HG03025 (cell line): ENCODE data around the gene SMG9.

Experiments used
- ATAC-seq: cut with Tn5 transposase; IDR thresholded peaks from one replicate; pipeline ENCODE4 v1.9.1; 2021; ENCODE audit warnings: mild to moderate bottlenecking, moderate library complexity; ENCODE audit not compliant: unreplicated experiment, low FRiP score

SMG9 gene

GRCh38 chr19:43726736-43727592 lies 27.8 kb downstream of the SMG9 start:
- no peak for ATAC-seq

- no peak for ATAC-seq
Measured at GRCh38 chr19:43725468-43725867, 29.3 kb downstream of the SMG9 start.

GRCh38 chr19:43724896-43725295 lies 29.9 kb downstream of the SMG9 start:
- ATAC-seq = no peak

GRCh38 chr19:43723588-43723987 lies 31.2 kb downstream of the SMG9 start:
- no peak for ATAC-seq

GRCh38 chr19:43721469-43722048 lies 33.2 kb downstream of the SMG9 start:
- ATAC-seq = no peak

GRCh38 chr19:43720936-43721335 lies 33.8 kb downstream of the SMG9 start:
- no peak for ATAC-seq

- no peak for ATAC-seq
Measured at GRCh38 chr19:43719918-43720317, 34.8 kb downstream of the SMG9 start.

GRCh38 chr19:43719378-43719868 lies 35.3 kb downstream of the SMG9 start:
- ATAC-seq = no peak

GRCh38 chr19:43718627-43719377 lies 36.0 kb downstream of the SMG9 start:
- no peak for ATAC-seq

- no peak for ATAC-seq
Measured at GRCh38 chr19:43715776-43716175, 39.0 kb downstream of the SMG9 start, which contains the start of gene IRGC. IRGC (plus strand) TSS chr19:43716076; CDS start chr19:43718559, 2,483 bp downstream.

GRCh38 chr19:43713208-43713607 lies 41.6 kb downstream of the SMG9 start:
- no peak for ATAC-seq

- no peak for ATAC-seq
Measured at GRCh38 chr19:43711751-43712355, 42.9 kb downstream of the SMG9 start.

GRCh38 chr19:43708716-43709115 lies 46.0 kb downstream of the SMG9 start:
- ATAC-seq = no peak

GRCh38 chr19:43707158-43707712 lies 47.5 kb downstream of the SMG9 start:
- no peak for ATAC-seq

- no peak for ATAC-seq
Measured at GRCh38 chr19:43705729-43706128, 49.0 kb downstream of the SMG9 start.

GRCh38 chr19:43704002-43704705 lies 50.6 kb downstream of the SMG9 start:
- ATAC-seq = no peak

- no peak for ATAC-seq
Measured at GRCh38 chr19:43700395-43701000, 54.3 kb downstream of the SMG9 start.

- ATAC-seq = no peak
Measured at GRCh38 chr19:43699506-43700394, 55.0 kb downstream of the SMG9 start.
